ENCODE results near the gene AOPEP.

The AOPEP gene

GRCh38 chr9:94987731-94988130 lies 261.2 kb downstream of the AOPEP start:
- TF ChIP-seq CEBPB (IDR thresholded peaks at IDR 0.05) (no peak), TCF12 (IDR thresholded peaks at IDR 0.05; ENCODE audit: low read depth) (no peak), EGR1 (IDR thresholded peaks at IDR 0.05) (no peak), ZBTB7A (IDR thresholded peaks at IDR 0.05; ENCODE audit: low read depth) (no peak), EP300 (IDR thresholded peaks at IDR 0.05; ENCODE audit: borderline replicate concordance) (no peak), NFIC (IDR thresholded peaks at IDR 0.05) (no peak), TEAD4 (IDR thresholded peaks at IDR 0.05) (no peak), TAF1 (IDR thresholded peaks at IDR 0.05; ENCODE audit: low read depth) (no peak), CREB1 (IDR thresholded peaks at IDR 0.05; ENCODE audit: low read depth) (no peak), REST (IDR thresholded peaks at IDR 0.05; ENCODE audit: low read depth) (no peak), MAX (IDR thresholded peaks at IDR 0.05) (no peak), FOXM1 (IDR thresholded peaks at IDR 0.05; ENCODE audit: borderline replicate concordance, low read depth) (no peak), USF1 (IDR thresholded peaks at IDR 0.05) (no peak), RAD21 (IDR thresholded peaks at IDR 0.05; ENCODE audit: low read depth) (no peak)

GRCh38 chr9:94990897-94991561 lies 264.5 kb downstream of the AOPEP start:
- no peak for TF ChIP-seq RAD21 (IDR thresholded peaks at IDR 0.05; ENCODE audit: low read depth)

GRCh38 chr9:94991961-94992907 lies 265.7 kb downstream of the AOPEP start:
- TF ChIP-seq ZBTB7A (IDR thresholded peaks at IDR 0.05; ENCODE audit: low read depth): no peak
- TF ChIP-seq FOXM1 (IDR thresholded peaks at IDR 0.05; ENCODE audit: borderline replicate concordance, low read depth): no peak
- TF ChIP-seq EGR1 (IDR thresholded peaks at IDR 0.05): no peak
- no peak for TF ChIP-seq TAF1 (IDR thresholded peaks at IDR 0.05; ENCODE audit: low read depth)
- no peak for TF ChIP-seq TCF12 (IDR thresholded peaks at IDR 0.05; ENCODE audit: low read depth)
- no peak for TF ChIP-seq REST (IDR thresholded peaks at IDR 0.05; ENCODE audit: low read depth)
- TF ChIP-seq NFIC (IDR thresholded peaks at IDR 0.05): no peak
- no peak for TF ChIP-seq USF1 (IDR thresholded peaks at IDR 0.05)
- no peak for TF ChIP-seq TEAD4 (IDR thresholded peaks at IDR 0.05)
- TF ChIP-seq CEBPB (IDR thresholded peaks at IDR 0.05): no peak
- no peak for TF ChIP-seq CREB1 (IDR thresholded peaks at IDR 0.05; ENCODE audit: low read depth)
- no peak for TF ChIP-seq YY1 (IDR thresholded peaks at IDR 0.05; ENCODE audit: low read depth)
- no peak for TF ChIP-seq MAX (IDR thresholded peaks at IDR 0.05)
- no peak for TF ChIP-seq RAD21 (IDR thresholded peaks at IDR 0.05; ENCODE audit: low read depth)

GRCh38 chr9:94993160-94993820 lies 266.8 kb downstream of the AOPEP start:
- TF ChIP-seq EP300 (IDR thresholded peaks at IDR 0.05; ENCODE audit: borderline replicate concordance): no peak
- no peak for TF ChIP-seq TCF12 (IDR thresholded peaks at IDR 0.05; ENCODE audit: low read depth)
- no peak for TF ChIP-seq ZBTB7A (IDR thresholded peaks at IDR 0.05; ENCODE audit: low read depth)
- no peak for TF ChIP-seq FOXM1 (IDR thresholded peaks at IDR 0.05; ENCODE audit: borderline replicate concordance, low read depth)
- no peak for TF ChIP-seq YY1 (IDR thresholded peaks at IDR 0.05; ENCODE audit: low read depth)
- TF ChIP-seq MAX (IDR thresholded peaks at IDR 0.05): no peak
- no peak for TF ChIP-seq REST (IDR thresholded peaks at IDR 0.05; ENCODE audit: low read depth)
- TF ChIP-seq RAD21 (IDR thresholded peaks at IDR 0.05; ENCODE audit: low read depth): no peak
- no peak for TF ChIP-seq EGR1 (IDR thresholded peaks at IDR 0.05)
- TF ChIP-seq TAF1 (IDR thresholded peaks at IDR 0.05; ENCODE audit: low read depth): no peak
- TF ChIP-seq CREB1 (IDR thresholded peaks at IDR 0.05; ENCODE audit: low read depth): no peak
- no peak for TF ChIP-seq USF1 (IDR thresholded peaks at IDR 0.05)
- no peak for TF ChIP-seq NFIC (IDR thresholded peaks at IDR 0.05)
- no peak for TF ChIP-seq TEAD4 (IDR thresholded peaks at IDR 0.05)
- no peak for TF ChIP-seq CEBPB (IDR thresholded peaks at IDR 0.05)
